Measurements from ENCODE around the gene PRKCA. TPM values are rescaled to one million over a fixed set of nuclear protein-coding genes. Genes with fewer than 3 reads are reported as not detected.

PRKCA gene
- total RNA-seq, 1 experiment from 2014 or later, result 29.5 TPM

GRCh38 chr17:66429680-66430079 is 127.3 kb downstream of the PRKCA start (continued):
- no peak for TF ChIP-seq IRF2 (CRISPR knock-in tag; IDR thresholded peaks at IDR 0.05; ENCODE audit: borderline replicate concordance, low read depth)
- TF ChIP-seq TP53 (CRISPR knock-in tag; IDR thresholded peaks at IDR 0.05), result no peak
- no peak for TF ChIP-seq RELA (CRISPR knock-in tag; IDR thresholded peaks at IDR 0.05; ENCODE audit: borderline replicate concordance)

- Mint-ChIP-seq H3K27me3 (ENCODE audit: low read depth) (no peaks in the 10 kb centered on the region), H3K36me3 (no peaks in the 10 kb centered on the region), H3K9me3 (no peaks in the 10 kb centered on the region), H3K4me1 (peaks cover 25% of the 10 kb centered on the region), H3K27ac (peak overlapping the region; percentile 34), H3K4me3 (no peak overlapping the region)
- CTCF ChIA-PET, result interaction anchor here (1.6 kb wide), 1 partner anchor 230 kb away, joined by 4 read pairs; no protein-coding TSS in a partner anchor
- TF ChIP-seq AR (CRISPR knock-in tag; IDR thresholded peaks at IDR 0.05) (no peak), NFYB (CRISPR knock-in tag; conservative IDR thresholded peaks at IDR 0.05; ENCODE audit: low read depth) (no peak), STAT6 (CRISPR knock-in tag; conservative IDR thresholded peaks at IDR 0.05; ENCODE audit: low read depth) (no peak)
- ATAC-seq (no peak), DNase-seq (ENCODE audit: low spot score) (no peak)
- POLR2A ChIA-PET, result no interaction called here
These were observed 128.7 kb downstream of the PRKCA start for GRCh38 chr17:66430846-66431795.

GRCh38 chr17:66431910-66432309 is 129.5 kb downstream of the PRKCA start:
- no peaks in the 10 kb centered on the region for H3K36me3 Mint-ChIP-seq
- H3K27me3 Mint-ChIP-seq (ENCODE audit: low read depth), result no peaks in the 10 kb centered on the region
- TF ChIP-seq IRF2 (CRISPR knock-in tag; IDR thresholded peaks at IDR 0.05; ENCODE audit: borderline replicate concordance, low read depth), result no peak
- TF ChIP-seq ZNF532 (CRISPR knock-in tag; IDR thresholded peaks at IDR 0.05; ENCODE audit: borderline replicate concordance), result no peak
- TF ChIP-seq NR1H2 (CRISPR knock-in tag; IDR thresholded peaks at IDR 0.05), result no peak
- ChIA-PET CTCF (interaction anchor here (1.4 to 2.1 kb wide), 3 partner anchors 121 to 231 kb away, joined by 3 to 7 read pairs (median 4); no protein-coding TSS in a partner anchor), POLR2A (no interaction called here)
- H3K4me1 Mint-ChIP-seq, result peaks cover 23% of the 10 kb centered on the region
- H3K27ac Mint-ChIP-seq, result no peak overlapping the region
- DNase-seq (ENCODE audit: low spot score), result no peak
- no peak for ATAC-seq
- no peak overlapping the region for H3K4me3 Mint-ChIP-seq
- H3K9me3 Mint-ChIP-seq, result no peaks in the 10 kb centered on the region

All from WTC11 (cell line).